ENCODE data around the gene DCP1A. TPM values are rescaled to one million over a fixed set of nuclear protein-coding genes. Genes with fewer than 3 reads are reported as not detected.

The DCP1A gene
- polyA plus RNA-seq, 1 of the 3 experiments (the other 2 are of a cell fraction) = 12.9 TPM

- WGBS (ENCODE audit: low lambda C conversion rate) = 49% methylated on average over 16 of the region's 66 CpGs
- Histone ChIP-seq H3K4me2 (peak within 1 kb of the TSS; percentile 88), H3K27me3 (ENCODE audit: insufficient read depth) (no peaks in the 10 kb centered on the region), H3K27ac (ENCODE audit: low read depth in 2 of 2, low read length in 1 of 2) (peak within 1 kb of the TSS; percentile 76 to 85), H3K36me3 (replicated peaks in 1 of 2; ENCODE audit: control insufficient read depth in 1 of 2, insufficient read depth in 2 of 2, low read length in 1 of 2) (peaks cover 0 to 4% of the 10 kb centered on the region in 2 experiments), H3K9ac (peak within 1 kb of the TSS; percentile 80), H3K9me2 (no peaks in the 10 kb centered on the region), H3K79me2 (ENCODE audit: insufficient read depth) (peaks cover 48% of the 10 kb centered on the region), H4K20me1 (ENCODE audit: insufficient read depth) (peaks cover 43% of the 10 kb centered on the region), H2AFZ (ENCODE audit: low read depth) (peak within 1 kb of the TSS; percentile 70; the same call in 1 of the 2 replicates), H3K4me3 (ENCODE audit: low read depth in 2 of 2, low read length in 1 of 2) (peak within 1 kb of the TSS; percentile 79 to 92), H3K4me1 (ENCODE audit: control insufficient read depth in 1 of 2, insufficient read depth in 2 of 2, low read depth in 1 of 2, low read length in 1 of 2) (peaks cover 11 to 26% of the 10 kb centered on the region in 2 experiments; a peak in 2 of 4 replicates), H3F3A (replicated peaks; ENCODE audit: insufficient read depth) (no peaks in the 10 kb centered on the region), H3K9me3 (no peaks in the 10 kb centered on the region)
- CTCF ChIA-PET = interaction anchor here (1.0 kb wide), 2 partner anchors 60 to 142 kb away, joined by 3 read pairs; no protein-coding TSS in a partner anchor
- POLR2A ChIA-PET = no interaction called here
- peak; percentile 99 for DNase-seq
- TF ChIP-seq RAD21 (IDR thresholded peaks at IDR 0.05; ENCODE audit: low read length) (no peak), MXI1 (IDR thresholded peaks at IDR 0.05; ENCODE audit: low read depth, low read length) (peak; percentile 82), USF2 (IDR thresholded peaks at IDR 0.05; ENCODE audit: borderline replicate concordance, low read depth, low read length) (no peak), POLR2AphosphoS5 (IDR thresholded peaks at IDR 0.05; ENCODE audit: low read depth, low read length) (peak; percentile 91), CHD2 (IDR thresholded peaks at IDR 0.05; ENCODE audit: low read length, partially characterized antibody) (no peak), FOXJ3 (CRISPR knock-in tag; IDR thresholded peaks at IDR 0.05) (no peak), NFIC (IDR thresholded peaks at IDR 0.05; ENCODE audit: borderline replicate concordance) (no peak), RCOR1 (IDR thresholded peaks at IDR 0.05; ENCODE audit: low read length) (peak; percentile 62; the same call in 1 of the 2 replicates), FOSL2 (IDR thresholded peaks at IDR 0.05; ENCODE audit: borderline replicate concordance, low read depth) (no peak), SIN3A (IDR thresholded peaks at IDR 0.05; ENCODE audit: borderline replicate concordance, low read depth, low read length) (0 out of 2 replicates have a peak, but pooled peaks have one; percentile 41), NRF1 (IDR thresholded peaks at IDR 0.05; ENCODE audit: low read depth, low read length) (no peak), MEF2A (IDR thresholded peaks at IDR 0.05; ENCODE audit: borderline replicate concordance, low read depth) (no peak), JUND (IDR thresholded peaks at IDR 0.05) (no peak), ELF1 (IDR thresholded peaks at IDR 0.05) (no peak), YY1 (IDR thresholded peaks at IDR 0.05; ENCODE audit: low read depth) (no peak), GATA2 (CRISPR knock-in tag; IDR thresholded peaks at IDR 0.05) (peak; percentile 16; the same call in 1 of the 2 replicates), SMC3 (IDR thresholded peaks at IDR 0.05; ENCODE audit: low read depth, low read length) (no peak), GABPA (IDR thresholded peaks at IDR 0.05; ENCODE audit: low read depth) (no peak), FOXM1 (IDR thresholded peaks at IDR 0.05; ENCODE audit: low read depth) (no peak), PBX3 (IDR thresholded peaks at IDR 0.05) (peak; percentile 20; the same call in 1 of the 2 replicates), EZH2phosphoT487 (IDR thresholded peaks at IDR 0.05; ENCODE audit: borderline replicate concordance, low read depth) (no peak)
- TF ChIP-seq, protein P1, sequence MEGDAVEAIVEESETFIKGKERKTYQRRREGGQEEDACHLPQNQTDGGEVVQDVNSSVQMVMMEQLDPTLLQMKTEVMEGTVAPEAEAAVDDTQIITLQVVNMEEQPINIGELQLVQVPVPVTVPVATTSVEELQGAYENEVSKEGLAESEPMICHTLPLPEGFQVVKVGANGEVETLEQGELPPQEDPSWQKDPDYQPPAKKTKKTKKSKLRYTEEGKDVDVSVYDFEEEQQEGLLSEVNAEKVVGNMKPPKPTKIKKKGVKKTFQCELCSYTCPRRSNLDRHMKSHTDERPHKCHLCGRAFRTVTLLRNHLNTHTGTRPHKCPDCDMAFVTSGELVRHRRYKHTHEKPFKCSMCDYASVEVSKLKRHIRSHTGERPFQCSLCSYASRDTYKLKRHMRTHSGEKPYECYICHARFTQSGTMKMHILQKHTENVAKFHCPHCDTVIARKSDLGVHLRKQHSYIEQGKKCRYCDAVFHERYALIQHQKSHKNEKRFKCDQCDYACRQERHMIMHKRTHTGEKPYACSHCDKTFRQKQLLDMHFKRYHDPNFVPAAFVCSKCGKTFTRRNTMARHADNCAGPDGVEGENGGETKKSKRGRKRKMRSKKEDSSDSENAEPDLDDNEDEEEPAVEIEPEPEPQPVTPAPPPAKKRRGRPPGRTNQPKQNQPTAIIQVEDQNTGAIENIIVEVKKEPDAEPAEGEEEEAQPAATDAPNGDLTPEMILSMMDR (IDR thresholded peaks at IDR 0.05) = no peak
- TF ChIP-seq, protein P2, sequence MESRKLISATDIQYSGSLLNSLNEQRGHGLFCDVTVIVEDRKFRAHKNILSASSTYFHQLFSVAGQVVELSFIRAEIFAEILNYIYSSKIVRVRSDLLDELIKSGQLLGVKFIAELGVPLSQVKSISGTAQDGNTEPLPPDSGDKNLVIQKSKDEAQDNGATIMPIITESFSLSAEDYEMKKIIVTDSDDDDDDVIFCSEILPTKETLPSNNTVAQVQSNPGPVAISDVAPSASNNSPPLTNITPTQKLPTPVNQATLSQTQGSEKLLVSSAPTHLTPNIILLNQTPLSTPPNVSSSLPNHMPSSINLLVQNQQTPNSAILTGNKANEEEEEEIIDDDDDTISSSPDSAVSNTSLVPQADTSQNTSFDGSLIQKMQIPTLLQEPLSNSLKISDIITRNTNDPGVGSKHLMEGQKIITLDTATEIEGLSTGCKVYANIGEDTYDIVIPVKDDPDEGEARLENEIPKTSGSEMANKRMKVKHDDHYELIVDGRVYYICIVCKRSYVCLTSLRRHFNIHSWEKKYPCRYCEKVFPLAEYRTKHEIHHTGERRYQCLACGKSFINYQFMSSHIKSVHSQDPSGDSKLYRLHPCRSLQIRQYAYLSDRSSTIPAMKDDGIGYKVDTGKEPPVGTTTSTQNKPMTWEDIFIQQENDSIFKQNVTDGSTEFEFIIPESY (IDR thresholded peaks at IDR 0.05; ENCODE audit: borderline replicate concordance, low read depth) = no peak
- TF ChIP-seq, protein P3, sequence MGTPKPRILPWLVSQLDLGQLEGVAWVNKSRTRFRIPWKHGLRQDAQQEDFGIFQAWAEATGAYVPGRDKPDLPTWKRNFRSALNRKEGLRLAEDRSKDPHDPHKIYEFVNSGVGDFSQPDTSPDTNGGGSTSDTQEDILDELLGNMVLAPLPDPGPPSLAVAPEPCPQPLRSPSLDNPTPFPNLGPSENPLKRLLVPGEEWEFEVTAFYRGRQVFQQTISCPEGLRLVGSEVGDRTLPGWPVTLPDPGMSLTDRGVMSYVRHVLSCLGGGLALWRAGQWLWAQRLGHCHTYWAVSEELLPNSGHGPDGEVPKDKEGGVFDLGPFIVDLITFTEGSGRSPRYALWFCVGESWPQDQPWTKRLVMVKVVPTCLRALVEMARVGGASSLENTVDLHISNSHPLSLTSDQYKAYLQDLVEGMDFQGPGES (IDR thresholded peaks at IDR 0.05; ENCODE audit: low read depth, low read length) = no peak
- TF ChIP-seq, protein P4, sequence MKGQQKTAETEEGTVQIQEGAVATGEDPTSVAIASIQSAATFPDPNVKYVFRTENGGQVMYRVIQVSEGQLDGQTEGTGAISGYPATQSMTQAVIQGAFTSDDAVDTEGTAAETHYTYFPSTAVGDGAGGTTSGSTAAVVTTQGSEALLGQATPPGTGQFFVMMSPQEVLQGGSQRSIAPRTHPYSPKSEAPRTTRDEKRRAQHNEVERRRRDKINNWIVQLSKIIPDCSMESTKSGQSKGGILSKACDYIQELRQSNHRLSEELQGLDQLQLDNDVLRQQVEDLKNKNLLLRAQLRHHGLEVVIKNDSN (IDR thresholded peaks at IDR 0.05; ENCODE audit: borderline replicate concordance, low read depth) = no peak
These were observed 91.3 kb downstream of the DCP1A start, which contains the start of gene TKT for GRCh38 chr3:53255775-53256703. Gene TKT (minus strand): TSS chr3:53256022. CDS start chr3:53255942, 80 bp downstream.

Data from SK-N-SH (cell line).